Upper lobe of left lung (tissue), 6 donors: ENCODE measurements around the gene SRC. TPM values are rescaled to one million over a fixed set of nuclear protein-coding genes. Genes with fewer than 3 reads are reported as not detected.
A peak's percentile ranks its signal among the peaks of the same experiment; 100 is the strongest.

Experiments
- ATAC-seq, 2 donors: fragments of 200-7000 bp; cut with Tn5 transposase; one replicate each; pipeline ENCODE4 v1.9.1; 2022; ENCODE audit warnings: mild to moderate bottlenecking in 2 of 2, moderate library complexity in 2 of 2; ENCODE audit not compliant: low FRiP score in 2 of 2
- DNase-seq, 2 donors: peaks; one replicate each; pipeline ENCODE4 v3.0.0-alpha.2; 2019 to 2020
- H3K27ac ChIP-seq, 4 donors: fragments of 200-600 bp; sonication (generic); one replicate each; pipeline ENCODE4 v1.5.1; 2016 to 2019
- H3K27me3 ChIP-seq, 4 donors: fragments of 200-600 bp; sonication (generic); one replicate each; pipeline ENCODE4 v1.5.1; 2017 to 2019
- H3K36me3 ChIP-seq, 4 donors: fragments of 200-600 bp; sonication (generic); one replicate each; pipeline ENCODE4 v1.5.1; 2016 to 2019
- H3K4me1 ChIP-seq, 4 donors: fragments of 200-600 bp; sonication (generic); one replicate each; pipeline ENCODE4 v1.5.1; 2018 to 2019
- H3K4me3 ChIP-seq, 4 donors: fragments of 200-600 bp; sonication (generic); one replicate each; pipeline ENCODE4 v1.5.1; 2017 to 2019; ENCODE audit warnings: mild to moderate bottlenecking in 2 of 4, moderate library complexity in 1 of 4
- H3K9me3 ChIP-seq, 4 donors: fragments of 200-600 bp; sonication (generic); one replicate each; pipeline ENCODE4 v1.5.1; 2018 to 2019
- CTCF ChIP-seq, 6 experiments: fragments of 450-650 bp in 4 of 6; fragments of 200-600 bp in 2 of 6; sonication (generic) in 2 of 6; IDR thresholded peaks; one replicate each; pipeline ENCODE4 v1.5.1; 2016 to 2019; ENCODE audit warnings: antibody characterized with exemption in 6 of 6
- EP300 ChIP-seq, 4 donors: sonication (generic); formaldehyde crosslinking; IDR thresholded peaks; one replicate each; pipeline ENCODE4 v1.5.1; 2017; ENCODE audit warnings: antibody characterized with exemption in 4 of 4, control low read depth in 2 of 4
- POLR2A ChIP-seq, 4 donors: fragments of 450-650 bp; IDR thresholded peaks; one replicate each; pipeline ENCODE4 v1.5.1; 2016 to 2017; ENCODE audit warnings: antibody characterized with exemption in 4 of 4, mild to moderate bottlenecking in 2 of 4
- POLR2AphosphoS5 ChIP-seq, 2 donors: sonication (generic); formaldehyde crosslinking; IDR thresholded peaks; one replicate each; pipeline ENCODE4 v1.5.1; 2017; ENCODE audit warnings: antibody characterized with exemption in 2 of 2
- WGBS, 2 donors: methylation state at CpG; one replicate each; pipeline ENCODE4 v1.1.5; 2017 to 2018; 5-methylcytosine and 5-hydroxymethylcytosine counted together
- total RNA-seq, 6 donors: library from RNA; depleted of rRNA in 4 of 6; stranded (reverse); fragments of >200 nt in 4 of 6; gene quantifications; one replicate each; pipeline versions ENCODE4 v1.1.0 to v1.2.1, GENCODE V29; 2016 to 2021
- donor health status: DM: no; HTN: no; CAD: no; lungs with moderate emphysema.
- donor health status: DM: no; HTN: yes; CAD: no; lungs with severe emphysema.

SRC gene
- total RNA-seq, 6 donors from 2014 or later = 31.1 to 115 (median 66.8) TPM

GRCh38 chr20:37309290-37309689 lies 36.6 kb upstream of the SRC start:
- ATAC-seq (no peak), DNase-seq (no peak)
- H3K9me3 ChIP-seq = no peaks in the 10 kb centered on the region
- H3K4me3 ChIP-seq = no peak overlapping the region
- H3K36me3 ChIP-seq = peaks cover 0 to 50% (median 15%) of the 10 kb centered on the region in 4 donors
- no peak for TF ChIP-seq EP300 (IDR thresholded peaks at IDR 0.05)
- TF ChIP-seq CTCF (IDR thresholded peaks at IDR 0.05) = no peak
- no peak for TF ChIP-seq POLR2A (IDR thresholded peaks at IDR 0.05)
- no peak for TF ChIP-seq POLR2AphosphoS5 (IDR thresholded peaks at IDR 0.05)
- no peak overlapping the region for H3K27ac ChIP-seq
- peaks cover 4 to 14% (median 7%) of the 10 kb centered on the region in 4 donors for H3K4me1 ChIP-seq
- 94 to 97% methylated on average over 6 of the region's 6 CpGs for whole genome bisulfite sequencing, 2 donors
- H3K27me3 ChIP-seq = no peaks in the 10 kb centered on the region

DNA sequence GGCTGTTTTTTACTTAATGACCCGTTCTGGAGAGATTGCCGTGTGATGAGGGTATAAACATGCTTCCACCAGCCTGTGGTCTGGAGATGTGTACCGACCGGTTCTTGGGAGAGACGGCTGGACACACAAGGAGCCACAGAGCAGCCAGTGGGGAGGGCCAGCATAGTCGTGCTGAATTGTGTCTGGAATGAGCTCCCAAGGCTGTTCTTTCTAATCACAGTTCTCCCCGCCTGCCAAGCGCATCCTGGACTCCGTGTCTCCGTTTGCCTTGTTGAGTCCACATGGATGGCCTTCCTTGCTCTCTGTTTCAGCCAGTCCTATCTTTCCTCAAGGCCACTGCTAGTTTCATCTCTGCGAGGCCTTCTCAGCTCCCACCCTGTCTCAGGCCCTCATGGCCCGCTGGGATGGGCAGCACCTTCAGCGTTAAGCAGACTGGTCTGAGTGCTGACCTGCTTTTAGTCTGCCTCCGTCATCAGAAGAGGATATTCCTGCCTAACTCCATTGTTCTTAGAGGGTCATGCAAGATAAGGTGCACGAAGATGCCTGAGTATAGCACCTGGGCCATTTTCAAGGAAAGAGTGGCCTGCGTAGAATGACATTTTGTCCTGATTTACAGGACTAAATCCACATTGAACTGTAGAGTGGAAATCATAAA lies 35.9 kb upstream of the SRC start:
- DNase-seq (no peak), ATAC-seq (no peak)
- no peaks in the 10 kb centered on the region for H3K27me3 ChIP-seq
- peaks cover 0 to 43% (median 18%) of the 10 kb centered on the region in 4 donors for H3K36me3 ChIP-seq
- H3K4me1 ChIP-seq = peaks cover 5 to 20% (median 11%) of the 10 kb centered on the region in 4 donors
- no peak overlapping the region for H3K4me3 ChIP-seq
- no peak overlapping the region for H3K27ac ChIP-seq
- 84 to 88% methylated on average over 10 to 16 of the region's 16 CpGs for WGBS, 2 donors
- no peaks in the 10 kb centered on the region for H3K9me3 ChIP-seq
- no peak for TF ChIP-seq EP300 (IDR thresholded peaks at IDR 0.05)
- no peak for TF ChIP-seq CTCF (IDR thresholded peaks at IDR 0.05)
- no peak for TF ChIP-seq POLR2A (IDR thresholded peaks at IDR 0.05)
- no peak for TF ChIP-seq POLR2AphosphoS5 (IDR thresholded peaks at IDR 0.05)

GRCh38 chr20:37310951-37311350 lies 35.0 kb upstream of the SRC start:
- Histone ChIP-seq H3K9me3 (no peaks in the 10 kb centered on the region), H3K4me1 (peaks cover 9 to 29% (median 18%) of the 10 kb centered on the region in 4 donors), H3K27ac (no peak overlapping the region), H3K36me3 (peaks cover 0 to 48% (median 20%) of the 10 kb centered on the region in 4 donors), H3K27me3 (no peaks in the 10 kb centered on the region), H3K4me3 (no peak overlapping the region)
- 92 to 98% methylated on average over 7 to 11 of the region's 11 CpGs for WGBS, 2 donors
- ATAC-seq (no peak), DNase-seq (peak in 1 of 2 donors; percentile 61)
- TF ChIP-seq CTCF (IDR thresholded peaks at IDR 0.05) (no peak), POLR2A (IDR thresholded peaks at IDR 0.05) (no peak), EP300 (IDR thresholded peaks at IDR 0.05) (no peak), POLR2AphosphoS5 (IDR thresholded peaks at IDR 0.05) (no peak)

DNA sequence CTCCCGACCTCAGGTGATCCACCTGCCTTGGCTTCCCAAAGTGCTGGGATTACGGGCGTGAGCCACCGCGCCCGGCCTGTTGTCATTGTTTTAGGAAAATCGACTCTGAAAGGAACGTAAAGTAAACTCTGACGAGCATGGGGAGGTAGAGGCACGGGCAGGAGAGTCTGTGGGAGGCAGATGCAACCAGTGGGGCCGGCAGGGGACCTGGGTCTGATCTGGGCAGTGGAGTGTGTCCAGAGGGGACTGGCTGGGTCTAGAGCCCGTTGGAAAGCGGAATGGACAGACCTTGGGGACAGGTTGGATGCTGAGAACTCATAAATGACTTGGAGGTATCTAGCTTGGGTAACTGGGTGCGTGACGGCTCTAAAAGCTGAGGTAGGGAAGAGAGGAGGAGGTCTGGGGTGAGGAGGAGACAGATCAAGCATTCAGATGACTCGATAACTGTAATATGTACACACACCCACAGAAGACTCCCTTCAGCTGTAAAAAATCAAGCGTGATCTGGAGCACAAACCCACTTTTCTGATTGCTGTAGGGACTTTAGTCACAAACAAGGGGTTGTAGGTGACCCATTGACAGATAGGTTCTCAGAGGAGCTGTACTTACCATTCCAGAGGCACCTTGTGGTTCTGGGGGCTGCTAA lies 34.1 kb upstream of the SRC start:
- H3K9me3 ChIP-seq = no peaks in the 10 kb centered on the region
- H3K27me3 ChIP-seq = no peaks in the 10 kb centered on the region
- H3K36me3 ChIP-seq = peaks cover 0 to 52% (median 20%) of the 10 kb centered on the region in 4 donors
- no peak overlapping the region for H3K4me3 ChIP-seq
- DNase-seq (no peak), ATAC-seq (no peak)
- 96 to 97% methylated on average over 17 of the region's 17 CpGs for WGBS, 2 donors
- TF ChIP-seq EP300 (IDR thresholded peaks at IDR 0.05) (no peak), POLR2AphosphoS5 (IDR thresholded peaks at IDR 0.05) (no peak), CTCF (IDR thresholded peaks at IDR 0.05) (no peak), POLR2A (IDR thresholded peaks at IDR 0.05) (no peak)
- H3K27ac ChIP-seq = peak overlapping the region in 1 of 4 donors; percentile 42
- H3K4me1 ChIP-seq = peaks cover 9 to 36% (median 21%) of the 10 kb centered on the region in 4 donors
